Progenitor cell of endocrine pancreas (in vitro differentiated cells): Measurements from ENCODE around the gene SYT12. TPM values are rescaled to one million over a fixed set of nuclear protein-coding genes. Genes with fewer than 3 reads are reported as not detected.

ENCODE experiments used
- DNase-seq: peaks from one replicate; pipeline ENCODE4 v3.0.0; 2021; ENCODE audit warnings: low spot score; ENCODE audit not compliant: unreplicated experiment
- H3K27ac Mint-ChIP-seq: 2 replicates; pipeline ENCODE4 v1.8.0; 2021; ENCODE audit warnings: mild to moderate bottlenecking, moderate library complexity, mixed read lengths
- H3K27me3 Mint-ChIP-seq: 2 replicates; pipeline ENCODE4 v1.8.0; 2021; ENCODE audit warnings: mixed read lengths
- H3K36me3 Mint-ChIP-seq: 2 replicates; pipeline ENCODE4 v1.8.0; 2022; ENCODE audit warnings: mixed read lengths; ENCODE audit not compliant: insufficient read depth
- H3K4me1 Mint-ChIP-seq: 2 replicates; pipeline ENCODE4 v1.8.0; 2021; ENCODE audit warnings: low read depth, mixed read lengths
- H3K4me3 Mint-ChIP-seq: 2 replicates; pipeline ENCODE4 v1.8.0; 2021; ENCODE audit warnings: low read depth, mild to moderate bottlenecking, moderate library complexity, mixed read lengths
- H3K9me3 Mint-ChIP-seq: 2 replicates; pipeline ENCODE4 v1.8.0; 2021; ENCODE audit warnings: low read depth, mixed read lengths
- CTCF ChIP-seq: fragments of 200-600 bp; sonication (generic); IDR thresholded peaks from one replicate; pipeline ENCODE4 v1.5.0; 2021; ENCODE audit warnings: antibody characterized with exemption, mild to moderate bottlenecking; ENCODE audit not compliant: unreplicated experiment
- total RNA-seq: library from RNA; stranded (reverse); gene quantifications from 2 replicates; pipeline ENCODE4 v1.2.1, GENCODE V29; 2021

Gene SYT12
- total RNA-seq, 1 donor from 2014 or later: 0.22 TPM

DNA sequence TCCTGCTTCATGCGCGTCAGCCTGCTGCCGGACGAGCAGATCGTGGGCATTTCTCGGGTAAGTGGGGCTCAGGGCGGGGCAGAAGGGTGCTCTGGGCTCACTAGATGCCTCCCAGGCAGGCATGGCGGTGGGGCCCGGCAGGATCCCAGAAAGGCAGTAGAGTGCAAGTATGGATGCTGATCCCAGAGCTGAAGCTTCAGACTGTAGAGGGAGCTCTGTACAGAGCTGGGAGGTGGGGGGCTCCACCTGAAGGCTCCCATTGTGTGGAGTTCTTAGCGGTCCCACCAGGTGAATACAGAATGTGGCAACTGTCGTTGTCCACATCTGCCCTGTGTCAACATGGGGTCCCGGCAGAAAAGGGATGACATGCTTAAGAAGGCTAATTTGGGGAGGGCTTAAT is 17.2 kb downstream of the SYT12 start:
- Mint-ChIP-seq H3K4me3 (no peak overlapping the region), H3K36me3 (no peaks in the 10 kb centered on the region), H3K27ac (no peak overlapping the region), H3K27me3 (no peaks in the 10 kb centered on the region), H3K9me3 (no peaks in the 10 kb centered on the region), H3K4me1 (peaks cover 3% of the 10 kb centered on the region)
- TF ChIP-seq CTCF: no peak
- no peak for DNase-seq

DNA sequence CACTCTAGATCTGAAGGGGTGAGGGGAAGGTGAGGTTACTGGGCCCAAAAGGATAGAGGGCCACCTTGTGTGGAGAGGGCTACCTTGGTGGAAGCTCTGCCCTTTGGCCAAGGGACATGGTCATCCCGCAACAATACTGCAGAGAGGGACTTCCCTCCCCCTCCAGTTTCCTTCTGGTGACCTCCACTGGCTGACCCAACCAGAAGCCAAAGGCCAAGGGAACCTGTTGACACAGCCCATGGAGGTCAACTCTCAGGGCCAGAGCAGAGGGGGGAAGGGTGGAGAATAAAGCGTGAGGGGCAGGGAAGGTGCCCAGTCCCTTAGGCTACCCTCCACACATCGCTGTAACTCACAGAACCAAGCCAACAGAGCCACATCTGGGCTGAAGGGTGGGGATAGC is 18.7 kb downstream of the SYT12 start:
- peaks cover 3% of the 10 kb centered on the region for H3K4me1 Mint-ChIP-seq
- no peaks in the 10 kb centered on the region for H3K9me3 Mint-ChIP-seq
- H3K36me3 Mint-ChIP-seq: no peaks in the 10 kb centered on the region
- no peak for TF ChIP-seq CTCF
- H3K4me3 Mint-ChIP-seq: no peak overlapping the region
- H3K27ac Mint-ChIP-seq: no peak overlapping the region
- DNase-seq: no peak
- peaks cover 3% of the 10 kb centered on the region for H3K27me3 Mint-ChIP-seq

- TF ChIP-seq CTCF: no peak
- Mint-ChIP-seq H3K4me3 (no peak overlapping the region), H3K27me3 (peaks cover 5% of the 10 kb centered on the region)
These were observed 20.8 kb downstream of the SYT12 start for GRCh38 chr11:67043572-67044349.

GRCh38 chr11:67044496-67044895 is 21.6 kb downstream of the SYT12 start:
- no peak for TF ChIP-seq CTCF
- DNase-seq: no peak
- Mint-ChIP-seq H3K4me3 (no peak overlapping the region), H3K4me1 (peaks cover 3% of the 10 kb centered on the region), H3K36me3 (no peaks in the 10 kb centered on the region), H3K27me3 (peaks cover 5% of the 10 kb centered on the region), H3K27ac (no peak overlapping the region), H3K9me3 (no peaks in the 10 kb centered on the region)

More at GRCh38 chr11:67043572-67044349, 20.8 kb downstream of the SYT12 start:
- DNase-seq: no peak
- H3K36me3 Mint-ChIP-seq: no peaks in the 10 kb centered on the region
- H3K9me3 Mint-ChIP-seq: no peaks in the 10 kb centered on the region
- no peak overlapping the region for H3K27ac Mint-ChIP-seq
- peaks cover 3% of the 10 kb centered on the region for H3K4me1 Mint-ChIP-seq

DNA sequence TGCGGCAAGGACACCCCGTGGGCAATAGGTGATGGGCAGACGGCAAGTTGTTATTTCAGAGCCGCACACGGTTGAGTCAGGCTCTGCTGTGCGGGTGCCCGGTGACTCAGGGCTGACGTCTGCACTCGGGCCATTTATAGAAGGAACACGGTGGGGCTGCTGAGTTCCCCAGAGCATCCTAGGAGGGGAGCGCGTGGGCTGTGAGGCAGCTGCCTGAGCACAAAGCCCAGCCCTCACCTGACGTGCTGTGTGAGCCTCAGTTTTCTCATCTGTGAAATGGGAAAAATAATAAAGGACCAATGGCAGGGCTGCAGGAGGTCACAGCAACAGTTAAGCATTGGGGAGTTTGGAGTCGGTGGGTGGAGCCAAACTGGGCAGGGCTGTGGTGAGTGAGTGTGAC is 22.4 kb downstream of the SYT12 start:
- TF ChIP-seq CTCF: no peak
- no peak for DNase-seq
- peaks cover 3% of the 10 kb centered on the region for H3K4me1 Mint-ChIP-seq
- no peak overlapping the region for H3K27ac Mint-ChIP-seq
- H3K9me3 Mint-ChIP-seq: no peaks in the 10 kb centered on the region
- no peak overlapping the region for H3K4me3 Mint-ChIP-seq
- H3K27me3 Mint-ChIP-seq: peaks cover 5% of the 10 kb centered on the region
- H3K36me3 Mint-ChIP-seq: no peaks in the 10 kb centered on the region
